HG02610 (cell line): ENCODE measurements around the gene CAMSAP1.
A peak's percentile ranks its signal among the peaks of the same experiment; 100 is the strongest.
"Not testable (repeated sequence)": the region's sequence is repeated elsewhere in the genome, so short reads cannot be mapped to it uniquely, and the experiment has no call there.

Source experiments
- ATAC-seq: cut with Tn5 transposase; IDR thresholded peaks from one replicate; pipeline ENCODE4 v1.9.1; 2021; ENCODE audit warnings: mild to moderate bottlenecking, moderate library complexity; ENCODE audit not compliant: unreplicated experiment

CAMSAP1 gene

DNA sequence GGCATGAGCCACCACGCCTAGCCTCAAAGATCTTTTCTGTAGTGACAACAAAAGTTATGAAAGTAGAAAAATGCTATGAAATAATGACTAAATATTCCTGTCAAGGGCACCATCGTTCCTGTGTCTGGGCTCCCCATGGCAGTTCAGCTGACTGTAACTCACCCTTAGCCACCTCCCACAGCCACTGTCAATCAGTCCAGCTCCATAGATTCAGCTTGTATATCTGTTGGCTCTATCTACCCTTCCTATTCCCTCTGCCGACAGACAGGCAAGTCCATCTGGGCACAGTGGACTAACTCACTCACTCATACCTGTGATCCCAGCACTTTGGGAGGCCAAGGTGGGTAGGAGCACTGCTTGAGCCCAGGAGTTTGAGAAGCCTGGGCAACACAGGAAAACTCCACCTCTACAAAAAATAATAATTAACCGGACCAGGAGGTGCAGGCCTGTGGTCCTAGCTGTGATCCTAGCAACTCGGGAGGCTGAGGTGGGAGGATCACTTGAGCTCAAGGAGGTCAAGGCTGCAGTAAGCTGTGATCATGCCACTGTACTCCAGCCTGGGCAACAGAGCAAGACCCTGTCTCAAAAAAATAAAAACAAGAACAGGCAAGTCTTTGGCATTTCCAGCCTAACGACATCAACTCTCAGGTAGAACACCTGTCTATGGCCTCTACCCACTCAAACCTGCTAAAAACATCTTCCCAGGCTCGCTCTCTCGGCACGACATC, 6.2 kb downstream of the CAMSAP1 start:
- ATAC-seq = no peak

DNA sequence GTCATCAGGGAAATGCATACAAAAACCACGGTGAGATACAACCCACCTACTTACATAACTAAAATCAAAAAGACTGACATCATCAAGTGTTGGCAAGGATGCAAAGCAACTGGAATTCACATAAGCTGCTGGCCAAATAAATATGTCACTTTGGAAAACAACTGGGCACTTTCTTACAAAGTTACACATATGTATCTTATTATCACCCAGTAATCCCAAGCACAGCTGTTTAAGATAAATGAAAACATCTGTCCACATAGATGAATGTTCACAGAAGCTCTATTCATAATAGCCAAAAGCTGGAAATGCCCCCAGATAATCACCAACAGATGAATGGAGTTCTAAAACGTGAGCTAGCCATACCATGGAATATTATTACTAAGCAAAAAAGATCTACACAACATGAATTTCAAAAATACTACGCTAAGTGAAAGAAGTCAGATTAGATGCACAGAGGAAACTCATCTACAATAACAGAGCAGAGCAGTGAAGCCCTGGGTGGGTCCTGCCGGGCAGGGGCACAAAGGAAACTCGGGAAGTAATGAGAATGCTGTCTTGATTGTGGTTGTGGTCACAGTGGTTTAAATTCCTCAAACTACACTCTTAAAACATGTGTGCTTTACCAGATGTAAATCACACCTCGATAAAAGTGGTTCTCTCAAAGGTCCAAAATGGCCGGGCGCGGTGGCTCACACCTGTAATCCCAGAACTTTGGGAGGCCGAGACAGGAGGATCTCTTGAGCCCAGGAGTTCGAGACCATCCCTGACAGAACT, 8.5 kb downstream of the CAMSAP1 start:
- ATAC-seq = no peak

DNA sequence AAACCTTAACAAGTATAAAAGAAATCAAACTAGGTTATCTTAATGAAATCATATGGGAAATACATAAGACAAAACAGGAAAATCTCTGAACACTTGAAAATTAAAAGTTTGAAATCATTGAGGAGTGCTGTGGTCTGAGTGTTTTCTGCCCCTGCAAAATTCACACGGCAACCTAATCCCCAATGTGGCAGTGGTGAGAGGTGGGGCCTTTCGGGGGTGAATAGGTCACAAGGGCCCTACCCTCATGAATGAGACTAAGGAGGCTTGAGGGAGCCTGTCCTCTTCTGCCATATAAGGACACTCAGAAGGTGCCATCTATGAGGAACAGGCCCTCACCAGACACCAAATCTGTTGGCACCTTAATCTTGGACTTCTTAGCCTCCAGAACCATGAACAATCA, 10.7 kb downstream of the CAMSAP1 start:
- no peak for ATAC-seq

DNA sequence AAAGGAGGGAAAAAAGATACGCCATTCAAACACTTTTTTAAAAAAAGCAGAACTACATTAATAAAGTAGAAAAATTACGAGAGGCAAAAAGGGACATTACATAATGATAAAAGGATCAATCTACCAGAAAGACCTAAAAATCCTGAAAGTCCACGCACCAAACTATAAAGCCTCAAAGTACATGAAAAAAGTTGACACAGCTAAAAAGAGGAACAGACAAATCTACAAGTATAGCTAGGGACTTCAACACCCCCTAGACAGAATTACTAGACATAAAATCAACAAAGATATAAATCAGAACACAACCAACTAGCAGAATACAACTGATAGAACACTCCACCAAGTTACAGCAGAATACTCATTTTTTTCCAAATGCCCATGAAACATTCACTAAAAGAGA, 11.1 kb downstream of the CAMSAP1 start:
- no peak for ATAC-seq

DNA sequence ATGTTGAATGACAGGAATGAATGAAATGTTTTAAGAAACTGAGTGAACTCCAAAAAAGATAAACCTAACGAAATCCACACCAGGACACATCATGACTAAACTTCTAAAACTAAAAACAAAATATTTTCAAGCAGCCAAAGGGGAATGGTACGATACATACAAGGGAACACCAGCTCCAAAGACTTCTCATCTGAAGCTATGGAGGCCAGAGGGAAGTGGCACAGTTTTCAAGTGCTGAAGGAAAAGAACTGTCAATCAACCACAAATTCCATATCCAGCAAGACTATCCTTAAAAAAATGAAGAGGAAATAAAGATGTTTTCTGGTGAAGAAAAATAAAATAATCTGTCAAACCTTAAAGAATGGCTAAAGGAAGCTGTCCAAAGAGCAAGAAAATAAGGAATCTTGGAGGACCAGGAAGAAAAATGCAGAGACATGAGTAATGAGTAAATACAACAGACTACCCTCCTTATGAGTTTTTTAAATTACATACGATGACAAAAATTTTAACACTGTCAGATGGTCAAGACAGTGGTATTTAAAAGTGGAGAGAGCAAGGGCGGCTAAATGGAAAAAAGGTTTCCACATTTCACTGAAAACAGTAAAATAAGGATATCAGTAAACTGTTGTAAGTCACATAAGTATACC, 12.0 kb downstream of the CAMSAP1 start:
- no peak for ATAC-seq

DNA sequence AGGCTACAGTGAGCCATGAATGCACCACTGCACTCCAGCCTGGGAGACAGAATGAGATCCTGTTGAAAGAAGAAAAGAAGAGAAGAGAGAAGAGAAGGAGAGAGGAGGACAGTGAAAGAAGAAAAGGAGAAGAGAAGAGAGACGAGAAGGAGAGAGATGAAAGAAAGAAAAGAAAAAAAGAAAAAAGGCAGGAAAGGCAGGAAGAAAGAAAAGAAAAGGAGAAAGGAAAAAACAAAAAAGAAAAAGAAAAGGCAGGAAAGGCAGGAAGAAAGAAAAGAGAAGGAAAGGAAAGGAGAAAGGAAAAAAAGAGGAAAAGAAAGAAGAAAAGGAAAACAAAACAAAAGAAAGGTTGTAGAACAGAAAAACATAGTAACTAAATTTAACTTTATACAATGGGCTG, 14.2 kb downstream of the CAMSAP1 start:
- no peak for ATAC-seq

DNA sequence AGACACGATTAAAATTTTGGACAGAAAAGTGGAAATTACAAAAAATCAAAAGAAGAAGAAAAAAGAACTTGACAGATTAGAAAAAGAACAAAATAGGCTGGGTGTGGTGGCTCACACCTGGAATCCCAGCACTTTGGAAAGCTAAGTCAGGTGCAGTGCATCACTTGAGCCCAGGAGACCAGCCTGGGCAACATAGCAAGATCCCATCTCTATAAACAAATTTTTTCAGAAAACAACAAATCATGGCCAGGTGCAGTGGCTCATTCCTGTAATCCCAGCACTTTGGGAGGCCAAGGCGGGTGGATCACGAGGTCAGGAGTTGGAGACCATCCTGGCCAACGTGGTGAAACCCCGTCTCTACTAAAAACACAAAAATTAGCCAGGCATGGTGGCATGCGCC, 15.0 kb downstream of the CAMSAP1 start:
- not testable (repeated sequence) for ATAC-seq

DNA sequence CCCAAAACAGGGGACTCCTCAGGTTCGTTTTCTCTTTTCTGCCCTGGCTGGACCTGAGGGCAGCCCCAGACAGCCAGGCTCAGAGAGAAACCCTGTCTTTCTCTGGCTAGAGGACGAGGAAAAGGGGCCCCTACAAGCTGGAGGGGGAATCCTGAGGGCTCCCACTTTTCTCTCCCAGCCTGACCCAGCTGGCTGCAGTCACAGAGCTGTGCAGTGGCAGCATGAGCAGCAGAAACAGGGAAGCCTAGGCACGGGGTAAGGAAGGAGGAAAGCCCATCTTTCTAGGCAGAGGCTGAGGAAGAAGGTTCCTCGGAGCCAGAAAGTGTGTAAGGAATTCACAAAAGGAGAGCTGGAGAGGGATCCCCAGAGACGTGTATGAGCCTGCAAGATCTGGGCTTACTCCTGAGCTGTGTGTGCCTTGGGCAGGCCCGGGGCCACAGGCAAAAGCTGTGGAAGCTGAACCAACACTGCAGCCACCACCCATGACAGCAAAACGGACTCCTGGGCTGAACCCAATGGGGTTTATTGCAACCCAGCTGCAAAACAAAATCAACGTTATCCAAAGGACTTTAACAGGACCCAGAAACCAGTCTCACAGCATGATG, 16.2 kb downstream of the CAMSAP1 start:
- ATAC-seq = no peak

DNA sequence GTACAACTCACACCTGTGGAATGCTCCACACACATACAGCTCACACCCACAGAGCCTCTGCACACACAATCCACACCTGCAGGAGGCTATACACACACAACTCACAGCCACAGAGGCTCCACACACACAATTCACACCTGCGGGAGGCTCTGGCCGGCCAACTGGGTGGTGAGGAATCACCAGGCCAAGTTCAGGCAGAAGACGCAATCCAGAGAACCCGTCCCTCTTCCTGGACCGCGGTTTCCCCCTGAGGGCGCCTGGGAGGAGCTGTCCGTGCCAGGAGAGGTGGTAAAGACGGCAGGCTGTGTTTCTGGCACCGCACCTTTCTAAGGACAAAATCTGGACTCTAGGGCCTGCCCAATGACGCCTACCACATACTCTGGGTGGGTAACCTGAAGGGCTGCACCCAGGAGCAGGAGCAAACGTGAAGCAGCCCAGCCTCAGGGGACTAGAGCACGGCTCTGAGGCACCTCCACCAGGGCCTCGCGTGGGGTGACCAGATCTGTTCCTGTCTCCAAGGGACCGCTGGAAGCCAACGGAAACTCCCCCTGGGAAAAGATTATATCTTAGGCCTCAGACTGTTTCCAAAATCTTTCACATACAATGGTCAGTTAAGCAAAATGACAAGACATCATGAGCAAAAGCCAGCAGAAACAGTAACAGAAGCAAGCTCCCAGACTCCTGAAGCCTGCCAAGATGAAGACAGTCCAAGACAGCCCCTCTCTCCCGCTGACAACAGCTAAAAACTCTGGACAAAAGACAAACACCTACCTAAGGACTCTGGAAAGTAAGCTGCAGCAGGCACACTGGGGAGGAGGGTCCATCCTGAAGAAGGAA, 16.9 kb downstream of the CAMSAP1 start:
- no peak for ATAC-seq

DNA sequence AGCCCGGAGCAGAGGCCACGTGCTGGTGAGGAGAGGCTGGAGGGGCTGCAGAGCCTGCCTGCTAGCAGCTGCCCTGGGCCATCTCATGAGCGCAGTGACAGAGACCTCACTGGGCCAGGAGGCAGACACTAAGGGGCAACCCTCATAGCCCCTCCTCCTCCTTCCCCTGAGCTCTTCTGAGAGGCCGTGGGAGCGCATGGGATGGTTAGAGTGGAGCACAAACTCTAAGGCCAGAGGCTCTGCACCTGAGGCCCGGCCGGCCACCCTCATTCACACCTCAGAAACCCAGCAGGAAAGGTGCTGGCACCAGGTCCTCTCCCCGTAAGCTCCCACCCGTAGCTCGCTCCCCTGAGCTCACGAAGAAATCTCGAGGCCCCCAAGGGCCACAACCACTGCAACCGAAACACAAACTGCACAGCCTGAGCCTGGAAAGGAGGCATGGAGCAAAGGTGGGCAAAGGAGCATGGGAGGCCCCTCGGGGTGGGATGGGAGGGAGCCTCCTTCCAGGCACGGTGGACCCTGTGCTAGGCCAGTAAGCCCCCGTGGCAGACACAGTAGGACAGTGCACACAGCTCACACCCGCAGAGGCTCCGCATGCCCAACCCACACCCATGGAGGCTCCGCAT, 17.7 kb downstream of the CAMSAP1 start:
- ATAC-seq = no peak

DNA sequence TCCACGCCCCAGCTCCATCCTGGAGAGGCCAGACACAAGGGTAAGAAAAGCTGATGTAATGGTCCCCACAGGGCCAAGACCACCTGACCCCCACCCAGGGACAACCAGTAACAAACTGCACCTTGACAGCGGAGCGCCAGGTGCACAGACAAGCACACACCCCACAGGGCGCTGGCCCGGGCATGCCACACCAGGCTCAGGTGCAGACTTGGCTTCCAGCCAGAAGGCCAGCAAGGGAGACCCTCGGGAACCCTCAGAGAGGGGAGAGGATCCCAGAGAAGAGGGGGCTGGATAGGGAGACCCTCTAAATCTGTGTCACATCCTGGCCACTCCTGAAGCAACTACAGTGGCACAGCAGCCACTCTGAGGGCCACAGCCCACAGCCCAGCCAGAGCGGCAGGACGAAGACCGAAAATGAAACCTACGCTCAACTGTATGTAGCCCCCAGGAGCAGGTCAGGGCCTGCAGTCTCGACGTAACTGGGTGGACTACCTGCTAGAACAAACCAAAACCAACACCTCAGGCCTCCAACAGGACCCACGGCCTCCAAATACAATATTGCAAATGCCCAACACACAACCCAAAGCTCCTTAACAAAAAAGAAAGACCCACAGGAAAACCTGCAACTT, 18.5 kb downstream of the CAMSAP1 start:
- ATAC-seq = no peak

DNA sequence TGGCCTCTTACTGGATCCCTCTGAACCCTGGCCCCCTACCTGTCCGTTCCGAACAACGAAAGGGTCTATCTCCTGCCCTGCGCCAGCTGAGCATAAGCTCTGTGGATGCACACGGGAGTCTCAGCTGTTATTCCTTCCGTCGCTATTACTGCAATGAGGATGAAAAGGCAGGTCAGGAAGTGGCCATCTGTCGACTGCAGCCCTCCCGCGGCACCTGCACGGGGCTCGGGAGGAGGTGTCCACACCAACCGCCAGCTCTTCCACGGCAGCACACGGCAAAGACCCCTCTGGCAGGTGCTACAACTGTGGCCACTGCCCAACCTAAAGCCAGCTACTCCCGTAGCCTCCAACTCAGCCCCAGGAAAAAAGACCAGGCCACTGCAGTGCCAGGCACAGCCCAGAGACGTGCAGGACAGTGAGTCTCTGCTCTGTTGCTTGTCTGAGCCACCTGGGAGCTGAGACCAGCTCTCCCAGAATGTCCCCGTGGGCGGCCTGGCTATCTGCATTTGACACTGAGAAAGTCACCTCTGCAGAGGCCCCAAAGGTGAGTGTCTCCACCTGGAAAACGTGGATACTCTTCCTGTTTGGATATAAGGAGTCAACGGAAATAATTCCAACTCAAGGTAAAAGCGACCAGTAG, 19.1 kb downstream of the CAMSAP1 start:
- ATAC-seq = no peak

DNA sequence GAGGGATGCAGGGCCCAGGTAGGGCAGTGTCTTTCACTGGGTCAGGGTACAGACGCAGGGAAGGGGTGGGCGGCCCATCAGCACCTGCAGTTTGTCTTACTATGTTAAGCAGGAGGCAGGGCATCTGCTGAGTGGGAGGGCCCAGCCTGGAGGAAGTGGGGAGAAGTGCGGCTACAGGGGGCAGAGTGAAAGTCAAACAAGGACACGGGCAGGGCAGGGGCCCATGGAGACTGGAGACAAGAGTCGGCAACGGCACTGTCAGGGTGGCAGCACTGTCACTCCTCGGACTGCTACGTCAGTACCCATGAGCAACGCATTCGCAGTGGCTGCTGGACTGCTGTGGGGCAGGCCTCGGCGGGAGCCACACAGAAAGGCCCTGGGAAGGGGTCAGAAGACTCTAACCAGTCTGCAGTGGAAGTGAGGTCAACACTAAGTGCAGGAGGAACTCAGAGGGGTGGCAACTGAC, 19.7 kb downstream of the CAMSAP1 start:
- ATAC-seq = peak; percentile 54

DNA sequence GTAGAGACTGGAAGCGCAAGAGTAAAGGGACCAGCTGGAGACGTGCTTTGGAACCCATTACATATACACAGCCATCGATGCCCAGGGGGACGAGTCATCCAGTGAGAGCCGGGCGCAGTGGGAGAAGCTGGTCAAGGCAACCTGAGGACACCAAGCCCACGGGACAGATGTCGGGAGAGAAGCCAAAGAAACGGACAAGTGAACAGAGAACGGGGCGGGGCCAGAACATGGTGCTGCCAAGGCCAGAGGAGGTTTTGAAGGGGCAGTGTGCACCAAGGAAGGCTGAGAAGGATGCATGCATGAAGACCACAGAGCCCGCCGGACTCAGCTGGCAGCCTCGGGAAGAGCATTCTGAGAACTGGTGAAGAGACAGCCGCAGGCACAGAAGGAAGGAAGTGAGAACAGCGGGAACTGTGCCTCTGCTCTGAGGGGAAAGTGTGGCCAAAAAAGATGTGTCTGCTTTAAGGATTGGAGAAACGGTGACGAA, 20.3 kb downstream of the CAMSAP1 start:
- ATAC-seq = no peak

DNA sequence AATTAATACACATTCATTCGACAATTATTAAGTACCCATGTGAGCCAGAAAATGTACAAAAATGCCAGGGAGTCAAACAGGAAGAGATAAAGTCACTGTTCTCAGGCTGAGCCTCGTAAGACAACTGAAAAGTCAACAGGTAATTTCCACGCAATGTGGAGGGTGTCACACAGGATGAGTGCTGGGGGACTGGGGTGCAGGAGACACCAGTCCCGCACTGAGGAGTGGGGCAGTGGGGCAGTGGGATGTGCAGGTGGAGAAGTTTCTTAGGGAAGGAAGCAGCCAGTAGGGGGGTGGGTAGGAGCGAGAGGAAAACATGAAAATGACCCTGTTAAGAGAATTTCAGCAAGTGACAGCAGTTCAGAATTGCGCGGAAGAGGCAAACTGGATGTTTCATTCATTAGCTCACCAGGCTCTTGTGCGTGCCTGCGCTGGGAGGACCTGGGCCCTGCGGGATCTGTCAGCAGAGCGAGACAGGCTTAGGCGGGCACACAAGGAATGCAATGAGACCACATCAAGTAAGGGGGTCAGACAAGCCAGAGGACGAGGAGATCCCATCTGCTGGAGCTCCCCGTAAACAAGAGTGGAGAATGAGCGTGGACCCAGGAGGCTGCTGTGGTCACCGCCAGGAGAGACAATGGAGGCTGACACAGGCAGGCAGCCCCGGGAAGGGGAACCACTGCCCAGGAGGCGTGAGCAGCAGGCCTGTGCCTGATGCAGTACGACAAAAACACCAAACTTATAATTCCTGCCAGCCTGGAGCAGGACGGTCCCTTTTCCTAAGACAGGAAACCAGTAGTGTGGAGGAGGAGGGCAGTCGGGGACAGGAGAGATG, 21.0 kb downstream of the CAMSAP1 start:
- ATAC-seq = no peak

DNA sequence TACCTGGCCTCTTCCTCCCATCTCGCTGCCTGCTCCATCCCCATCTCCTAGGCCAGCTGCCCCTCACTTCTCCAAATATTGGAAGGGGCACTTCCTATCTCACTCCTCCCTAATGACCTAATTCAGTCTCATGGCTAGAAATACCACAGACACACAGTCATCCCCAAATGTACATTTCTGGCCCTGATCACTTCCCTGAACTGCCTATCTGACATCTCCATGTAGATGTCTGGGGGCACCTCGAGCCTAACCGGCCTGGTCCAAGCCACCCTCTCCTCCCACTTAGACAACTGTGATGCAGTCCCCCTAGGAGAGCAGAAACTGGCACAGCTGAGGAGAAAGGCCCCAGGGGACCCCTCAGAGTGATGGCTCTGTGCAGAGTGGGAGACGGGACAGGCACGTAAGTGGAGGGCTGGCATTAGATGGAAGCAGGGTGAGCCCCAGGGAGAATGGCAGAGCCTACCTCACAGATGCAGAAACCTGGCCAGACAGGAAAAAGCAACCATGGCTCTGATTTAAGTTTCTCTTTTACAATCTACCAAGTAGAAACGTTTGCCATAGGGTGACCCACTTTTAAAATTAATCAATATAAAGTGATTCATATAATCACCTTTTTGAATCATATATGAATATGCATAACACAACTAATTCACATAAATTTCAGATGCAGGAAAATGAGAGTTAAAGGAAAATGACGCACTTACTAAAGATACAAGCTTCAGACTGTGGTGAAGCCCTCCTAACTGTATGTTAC, 22.1 kb downstream of the CAMSAP1 start:
- ATAC-seq = no peak

DNA sequence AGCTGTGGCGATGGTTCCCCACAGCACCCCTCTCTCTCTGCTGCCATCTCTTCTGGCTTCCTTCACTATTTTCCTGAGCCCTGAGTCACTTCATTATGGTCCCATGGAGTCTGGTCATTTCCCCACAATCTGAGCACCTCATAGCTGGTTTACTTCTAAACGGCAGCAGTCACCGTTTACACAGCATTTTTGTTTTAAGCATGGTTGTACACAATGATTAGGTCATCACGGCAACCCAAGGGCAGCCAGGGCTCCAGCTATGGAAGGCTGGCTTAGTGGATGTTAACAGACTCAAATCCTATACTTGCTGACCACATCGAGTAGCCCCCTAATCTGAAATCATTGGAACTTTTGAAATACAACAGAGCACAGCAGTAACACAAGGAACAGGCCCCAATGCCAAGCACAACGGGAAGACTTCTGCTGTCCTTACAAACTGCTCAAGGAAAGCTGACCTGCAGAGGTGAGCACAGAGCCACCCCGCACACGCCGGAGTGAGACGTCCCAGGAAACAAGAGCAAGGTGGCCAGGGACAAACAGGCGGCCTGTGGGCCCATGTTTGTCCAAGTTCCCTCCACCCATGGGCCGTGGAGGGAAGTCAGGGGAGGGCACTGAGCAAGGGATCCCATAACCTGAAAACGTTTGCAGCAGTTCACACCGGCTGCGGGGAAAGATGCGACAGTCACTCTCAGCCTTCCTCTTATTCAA, 22.9 kb downstream of the CAMSAP1 start:
- no peak for ATAC-seq
